Loucy (cell line): ENCODE data around the gene IFI44.

ENCODE experiments used
- H2AFZ ChIP-seq: fragments of 200-600 bp; sonication (generic); 2 replicates; pipeline ENCODE4 v1.6.0; 2016; ENCODE audit warnings: antibody characterized with exemption, mild to moderate bottlenecking, low read length, moderate library complexity
- H3F3A ChIP-seq: fragments of 200-600 bp; 2 replicates; pipeline ENCODE4 v1.6.0; 2016; ENCODE audit warnings: antibody characterized with exemption, low read depth, mild to moderate bottlenecking
- H3K27me3 ChIP-seq: fragments of 200-600 bp; sonication (generic); 2 replicates; pipeline ENCODE4 v1.6.1; 2014; ENCODE audit warnings: low read length, mild to moderate bottlenecking; ENCODE audit not compliant: insufficient read depth, poor library complexity, severe bottlenecking
- H3K36me3 ChIP-seq: fragments of 200-600 bp; sonication (generic); 2 replicates; pipeline ENCODE4 v1.6.1; 2016; ENCODE audit warnings: low read length; ENCODE audit not compliant: insufficient read depth
- H3K4me1 ChIP-seq: fragments of 200-600 bp; sonication (generic); 2 replicates; pipeline ENCODE4 v1.5.1; 2014; ENCODE audit warnings: low read length, mild to moderate bottlenecking; ENCODE audit not compliant: insufficient read depth, poor library complexity, severe bottlenecking
- H3K4me2 ChIP-seq: fragments of 200-600 bp; sonication (generic); 2 replicates; pipeline ENCODE4 v1.6.0; 2014; ENCODE audit warnings: antibody characterized with exemption, low read length, low read depth, mild to moderate bottlenecking; ENCODE audit not compliant: poor library complexity, severe bottlenecking
- H3K4me3 ChIP-seq: fragments of 200-600 bp; sonication (generic); 2 replicates; pipeline ENCODE4 v1.5.1; 2014; ENCODE audit warnings: low read length, mild to moderate bottlenecking, mixed read lengths; ENCODE audit not compliant: poor library complexity, severe bottlenecking
- H3K79me2 ChIP-seq: fragments of 200-600 bp; sonication (generic); 2 replicates; pipeline ENCODE4 v1.6.1; 2014; ENCODE audit warnings: low read length; ENCODE audit not compliant: insufficient read depth
- H3K9ac ChIP-seq: fragments of 200-600 bp; sonication (generic); 2 replicates; pipeline ENCODE4 v1.6.0; 2014; ENCODE audit warnings: mild to moderate bottlenecking, low read depth, low read length, moderate library complexity; ENCODE audit not compliant: poor library complexity, severe bottlenecking
- H3K9me2 ChIP-seq: fragments of 200-600 bp; sonication (generic); replicated peaks from 2 replicates; pipeline ENCODE4 v1.6.1; 2016; ENCODE audit warnings: low read depth, low read length, mixed read lengths
- H3K9me3 ChIP-seq: fragments of 200-600 bp; sonication (generic); 2 replicates; pipeline ENCODE4 v1.6.1; 2014; ENCODE audit warnings: mild to moderate bottlenecking, antibody characterized with exemption, low read length, low read depth; ENCODE audit not compliant: insufficient read depth
- H4K20me1 ChIP-seq: fragments of 200-600 bp; sonication (generic); 2 replicates; pipeline ENCODE4 v1.6.0; 2014; ENCODE audit warnings: antibody characterized with exemption, low read length, mild to moderate bottlenecking; ENCODE audit not compliant: insufficient read depth, poor library complexity, severe bottlenecking
- EZH2phosphoT487 ChIP-seq: fragments of 200-600 bp; IDR thresholded peaks from 2 replicates; pipeline ENCODE4 v1.6.1; 2018; ENCODE audit warnings: antibody characterized with exemption, mild to moderate bottlenecking, moderate library complexity, borderline replicate concordance
- TF ChIP-seq, protein P1 (sequence below): fragments of 200-600 bp; sonication (generic); conservative IDR thresholded peaks from 2 replicates; pipeline ENCODE4 v1.5.1; 2014; ENCODE audit warnings: mild to moderate bottlenecking, antibody characterized with exemption, low read length

The IFI44 gene

DNA sequence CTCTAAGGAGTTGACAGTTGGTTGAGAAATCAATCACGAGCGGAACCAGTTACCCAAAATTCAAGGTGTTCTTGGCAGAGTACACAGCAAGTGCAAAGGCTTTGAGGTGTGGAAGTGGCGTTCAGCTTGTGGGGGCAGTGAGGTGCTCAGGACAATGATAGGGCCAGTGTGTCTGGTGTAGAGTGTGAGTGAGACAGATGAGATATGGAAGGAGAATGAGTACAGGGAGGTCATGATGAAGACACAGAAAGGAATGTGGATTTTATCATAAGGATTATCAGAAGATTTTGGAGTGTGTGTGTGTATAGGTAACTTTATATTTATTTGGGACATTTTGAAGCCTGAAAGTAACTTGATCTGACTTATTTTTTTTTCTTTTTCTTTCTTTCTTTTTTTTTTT lies 40.9 kb downstream of the IFI44 start:
- H3K9me2 ChIP-seq: no peaks in the 10 kb centered on the region
- no peak overlapping the region for H3K9ac ChIP-seq
- TF ChIP-seq EZH2phosphoT487: no peak
- TF ChIP-seq, protein P1, sequence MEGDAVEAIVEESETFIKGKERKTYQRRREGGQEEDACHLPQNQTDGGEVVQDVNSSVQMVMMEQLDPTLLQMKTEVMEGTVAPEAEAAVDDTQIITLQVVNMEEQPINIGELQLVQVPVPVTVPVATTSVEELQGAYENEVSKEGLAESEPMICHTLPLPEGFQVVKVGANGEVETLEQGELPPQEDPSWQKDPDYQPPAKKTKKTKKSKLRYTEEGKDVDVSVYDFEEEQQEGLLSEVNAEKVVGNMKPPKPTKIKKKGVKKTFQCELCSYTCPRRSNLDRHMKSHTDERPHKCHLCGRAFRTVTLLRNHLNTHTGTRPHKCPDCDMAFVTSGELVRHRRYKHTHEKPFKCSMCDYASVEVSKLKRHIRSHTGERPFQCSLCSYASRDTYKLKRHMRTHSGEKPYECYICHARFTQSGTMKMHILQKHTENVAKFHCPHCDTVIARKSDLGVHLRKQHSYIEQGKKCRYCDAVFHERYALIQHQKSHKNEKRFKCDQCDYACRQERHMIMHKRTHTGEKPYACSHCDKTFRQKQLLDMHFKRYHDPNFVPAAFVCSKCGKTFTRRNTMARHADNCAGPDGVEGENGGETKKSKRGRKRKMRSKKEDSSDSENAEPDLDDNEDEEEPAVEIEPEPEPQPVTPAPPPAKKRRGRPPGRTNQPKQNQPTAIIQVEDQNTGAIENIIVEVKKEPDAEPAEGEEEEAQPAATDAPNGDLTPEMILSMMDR: no peak
- H3K9me3 ChIP-seq: no peaks in the 10 kb centered on the region
- no peaks in the 10 kb centered on the region for H3F3A ChIP-seq
- no peak overlapping the region for H2AFZ ChIP-seq
- H3K4me3 ChIP-seq: no peak overlapping the region
- no peaks in the 10 kb centered on the region for H3K4me1 ChIP-seq
- no peaks in the 10 kb centered on the region for H3K36me3 ChIP-seq
- H3K79me2 ChIP-seq: no peaks in the 10 kb centered on the region
- no peaks in the 10 kb centered on the region for H4K20me1 ChIP-seq
- no peak overlapping the region for H3K4me2 ChIP-seq
- no peaks in the 10 kb centered on the region for H3K27me3 ChIP-seq

DNA sequence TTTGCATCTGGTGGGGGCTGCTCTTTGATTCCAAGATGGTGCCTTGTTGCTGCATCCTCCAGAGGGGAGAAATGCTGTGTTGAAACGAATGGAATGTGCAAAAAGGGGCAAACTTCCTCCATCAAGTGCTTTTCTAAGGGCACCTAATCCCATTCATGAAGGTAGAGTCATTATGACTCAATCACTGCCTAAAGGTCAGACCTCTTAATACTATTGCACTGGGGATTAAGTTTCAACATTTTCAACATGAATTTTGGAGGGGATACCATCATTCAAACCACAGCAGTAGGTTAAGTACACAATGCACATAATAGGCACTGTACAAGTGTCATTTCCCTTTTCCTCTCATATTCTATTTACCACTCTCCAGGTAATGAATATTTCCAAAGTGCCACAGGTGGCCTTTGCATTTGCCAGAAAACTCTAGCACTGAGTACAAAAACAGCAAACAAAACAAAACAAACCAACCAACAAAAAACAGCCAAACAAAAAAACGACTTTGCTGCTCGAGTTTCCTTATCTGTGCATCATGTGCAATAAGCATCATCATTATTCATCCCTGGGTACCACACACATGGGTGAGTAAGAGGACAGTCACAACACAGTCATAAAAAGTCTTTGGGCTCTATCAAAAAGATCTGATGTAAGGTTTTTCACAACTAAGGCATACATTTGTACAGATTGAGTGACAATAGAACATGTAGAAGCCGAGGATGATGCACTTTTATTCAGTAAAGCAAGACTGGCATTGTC lies 42.5 kb downstream of the IFI44 start:
- no peak overlapping the region for H2AFZ ChIP-seq
- no peaks in the 10 kb centered on the region for H3K4me1 ChIP-seq
- H3K9ac ChIP-seq: no peak overlapping the region
- no peak overlapping the region for H3K4me3 ChIP-seq
- TF ChIP-seq, protein P1: no peak
- TF ChIP-seq EZH2phosphoT487: no peak
- no peaks in the 10 kb centered on the region for H3K79me2 ChIP-seq
- no peaks in the 10 kb centered on the region for H3K9me3 ChIP-seq
- H3K4me2 ChIP-seq: no peak overlapping the region
- no peaks in the 10 kb centered on the region for H3K36me3 ChIP-seq
- H4K20me1 ChIP-seq: no peaks in the 10 kb centered on the region
- H3K27me3 ChIP-seq: no peaks in the 10 kb centered on the region
- H3F3A ChIP-seq: no peaks in the 10 kb centered on the region
- H3K9me2 ChIP-seq: no peaks in the 10 kb centered on the region

DNA sequence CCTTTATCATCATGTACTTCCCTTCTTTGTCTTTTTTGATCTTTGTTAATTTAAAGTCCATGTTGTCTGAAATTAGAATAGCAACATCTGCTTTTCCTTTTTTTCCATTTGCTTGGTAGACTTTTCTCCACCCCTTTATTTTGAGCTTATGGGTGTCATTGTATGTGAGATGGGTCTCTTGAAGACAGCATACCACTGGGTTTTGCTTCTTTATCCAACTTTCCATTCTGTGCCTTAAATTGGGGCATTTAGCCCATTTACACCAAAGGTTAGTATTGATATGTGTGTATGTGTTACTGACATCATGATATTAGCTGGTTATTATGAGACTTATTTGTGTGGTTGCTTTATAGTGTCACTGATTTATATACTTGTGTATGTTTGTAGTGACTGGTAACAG lies 50.2 kb downstream of the IFI44 start:
- H3K4me1 ChIP-seq: no peaks in the 10 kb centered on the region
- no peaks in the 10 kb centered on the region for H3K27me3 ChIP-seq
- no peak overlapping the region for H3K4me2 ChIP-seq
- H4K20me1 ChIP-seq: no peaks in the 10 kb centered on the region
- TF ChIP-seq EZH2phosphoT487: no peak
- TF ChIP-seq, protein P1: no peak
- no peaks in the 10 kb centered on the region for H3F3A ChIP-seq
- H3K4me3 ChIP-seq: no peak overlapping the region
- H3K79me2 ChIP-seq: no peaks in the 10 kb centered on the region
- H3K9me3 ChIP-seq: no peaks in the 10 kb centered on the region
- H3K36me3 ChIP-seq: no peaks in the 10 kb centered on the region
- no peak overlapping the region for H2AFZ ChIP-seq
- H3K9ac ChIP-seq: no peak overlapping the region
- no peaks in the 10 kb centered on the region for H3K9me2 ChIP-seq
